Measurements from ENCODE around the gene CFAP47.
"Not testable (repeated sequence)": the region's sequence is repeated elsewhere in the genome, so short reads cannot be mapped to it uniquely, and the experiment has no call there.

CFAP47 gene

DNA sequence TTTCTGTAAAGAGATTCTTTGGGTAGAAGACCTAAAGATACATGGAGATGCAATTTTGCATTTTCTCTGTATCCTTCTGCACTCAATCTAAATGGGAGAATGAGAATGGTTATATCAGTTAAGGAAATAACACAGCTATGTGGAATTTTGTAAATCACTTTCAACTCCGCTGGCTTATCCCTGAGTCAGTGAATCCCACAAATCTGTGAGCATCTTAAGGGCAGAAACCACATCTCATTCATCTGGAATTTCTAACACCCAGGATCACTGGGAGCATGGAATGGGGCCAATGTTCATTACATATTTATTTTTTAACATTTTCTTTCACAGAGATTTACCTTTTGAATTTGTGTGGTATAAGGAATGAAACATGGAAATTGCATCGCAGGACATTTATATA, 167.8 kb downstream of the CFAP47 start:
- H3K4me2 ChIP-seq (ENCODE audit: low read length): no peak overlapping the region
- 100% methylated on average over 1 of the region's 2 CpGs for WGBS (ENCODE audit: extremely low coverage, insufficient coverage, low lambda C conversion rate)
- H2BK120ac ChIP-seq (ENCODE audit: low read depth, low read length): no peak overlapping the region
- no peak overlapping the region for H2BK15ac ChIP-seq (replicated peaks; ENCODE audit: low read depth)
- no peaks in the 10 kb centered on the region for H3K79me1 ChIP-seq (ENCODE audit: low read length)
- no peaks in the 10 kb centered on the region for H3K36me3 ChIP-seq (ENCODE audit: control insufficient read depth, insufficient read depth, low read length)
- no peak overlapping the region for H2AK5ac ChIP-seq (ENCODE audit: low read length)
- H2BK5ac ChIP-seq (ENCODE audit: low read length): no peak overlapping the region
- H3K4me3 ChIP-seq (ENCODE audit: low read length): no peak overlapping the region
- peak; percentile 50 for DNase-seq
- no peak overlapping the region for H3K27ac ChIP-seq (ENCODE audit: low read depth, low read length)
- H3K56ac ChIP-seq (ENCODE audit: low read length): no peak overlapping the region
- no peaks in the 10 kb centered on the region for H3K27me3 ChIP-seq (ENCODE audit: insufficient read depth, low read length, poor library complexity)
- H3K23ac ChIP-seq (ENCODE audit: low read length): no peak overlapping the region
- no peak overlapping the region for H3K4ac ChIP-seq (ENCODE audit: low read depth, low read length)
- H3K18ac ChIP-seq (ENCODE audit: low read length): no peak overlapping the region
- no peaks in the 10 kb centered on the region for H3K79me2 ChIP-seq (ENCODE audit: control insufficient read depth, insufficient read depth, low read length)
- H3K9ac ChIP-seq (ENCODE audit: low read length): no peak overlapping the region
- H4K8ac ChIP-seq (ENCODE audit: low read depth, low read length): no peak overlapping the region
- H3K4me1 ChIP-seq (ENCODE audit: control insufficient read depth, low read depth, low read length): no peaks in the 10 kb centered on the region
- H4K5ac ChIP-seq (ENCODE audit: low read length): no peak overlapping the region

DNA sequence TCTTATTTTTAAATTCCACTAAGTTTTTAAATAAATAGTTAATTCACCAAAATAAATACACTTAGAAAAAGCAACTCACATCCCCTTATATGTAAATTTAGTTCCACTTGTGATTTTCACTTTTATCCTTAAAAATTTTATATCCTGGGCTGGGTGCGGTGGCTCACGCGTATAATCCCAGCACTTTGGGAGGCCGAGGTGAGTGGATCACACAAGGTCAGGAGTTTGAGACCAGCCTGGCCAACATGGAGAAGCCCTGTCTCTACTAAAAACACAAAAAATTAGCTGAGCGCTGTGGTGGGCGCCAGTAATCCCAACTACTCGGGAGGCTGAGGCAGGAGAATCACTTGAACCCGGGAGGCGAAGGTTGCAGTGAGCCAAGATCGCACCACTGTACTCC, 169.4 kb downstream of the CFAP47 start:
- not testable (repeated sequence) for H2BK120ac ChIP-seq (ENCODE audit: low read depth, low read length); H3K36me3 ChIP-seq (ENCODE audit: control insufficient read depth, insufficient read depth, low read length); H3K56ac ChIP-seq (ENCODE audit: low read length); H2BK15ac ChIP-seq (replicated peaks; ENCODE audit: low read depth); H3K27ac ChIP-seq (ENCODE audit: low read depth, low read length); H3K27me3 ChIP-seq (ENCODE audit: insufficient read depth, low read length, poor library complexity); H3K79me2 ChIP-seq (ENCODE audit: control insufficient read depth, insufficient read depth, low read length); H3K4me2 ChIP-seq (ENCODE audit: low read length); H3K9ac ChIP-seq (ENCODE audit: low read length); H2BK5ac ChIP-seq (ENCODE audit: low read length); H3K4ac ChIP-seq (ENCODE audit: low read depth, low read length); H4K8ac ChIP-seq (ENCODE audit: low read depth, low read length); H3K79me1 ChIP-seq (ENCODE audit: low read length); H3K23ac ChIP-seq (ENCODE audit: low read length); H3K4me1 ChIP-seq (ENCODE audit: control insufficient read depth, low read depth, low read length); H4K5ac ChIP-seq (ENCODE audit: low read length); H2AK5ac ChIP-seq (ENCODE audit: low read length); H3K4me3 ChIP-seq (ENCODE audit: low read length); H3K18ac ChIP-seq (ENCODE audit: low read length); DNase-seq
- WGBS (ENCODE audit: extremely low coverage, insufficient coverage, low lambda C conversion rate): no CpG with 5 or more reads among the region's 10 CpGs

DNA sequence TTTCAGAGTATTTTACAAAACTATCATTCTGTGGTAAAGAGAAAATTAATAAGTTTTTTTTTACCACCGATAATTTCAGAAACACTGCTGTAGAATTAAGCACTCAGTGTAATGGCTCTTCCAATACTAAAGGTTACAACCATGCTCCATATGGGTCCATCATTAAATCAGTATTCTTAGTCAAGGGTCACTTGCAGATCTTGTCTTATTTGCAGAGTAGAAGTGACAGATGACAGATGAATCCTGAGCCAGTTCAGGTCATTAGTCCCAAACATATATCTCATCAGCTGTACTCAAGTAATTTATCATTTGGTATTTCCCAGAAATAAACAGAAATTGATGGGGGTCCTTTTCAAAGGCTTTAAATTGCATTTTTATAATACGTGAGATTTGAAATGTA, 182.9 kb downstream of the CFAP47 start:
- WGBS (ENCODE audit: extremely low coverage, insufficient coverage, low lambda C conversion rate): no CpG with 5 or more reads among the region's 2 CpGs

DNA sequence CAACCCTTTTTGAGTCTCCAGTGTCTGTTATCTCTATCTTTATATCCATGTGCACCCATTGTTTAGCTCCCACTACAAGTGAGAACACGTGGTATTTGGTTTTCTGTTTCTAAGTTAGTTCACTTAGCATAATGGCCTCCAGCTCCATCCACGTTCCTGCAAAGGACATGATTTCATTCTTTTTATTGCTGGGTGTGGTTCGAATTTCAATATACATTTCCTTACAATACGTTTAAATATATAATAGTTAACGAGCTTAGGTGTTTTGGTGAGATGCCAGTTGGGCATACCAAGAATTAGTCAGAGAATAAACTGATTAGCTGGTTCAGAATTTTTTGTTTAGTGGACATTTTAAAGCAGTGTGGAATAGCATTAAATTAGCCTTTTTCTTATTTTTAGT, 196.7 kb downstream of the CFAP47 start:
- Histone ChIP-seq H3K9ac (ENCODE audit: low read length) (no peak overlapping the region), H3K27ac (ENCODE audit: low read depth, low read length) (no peak overlapping the region), H3K27me3 (ENCODE audit: insufficient read depth, low read length, poor library complexity) (no peaks in the 10 kb centered on the region), H2AK5ac (ENCODE audit: low read length) (no peak overlapping the region), H4K8ac (ENCODE audit: low read depth, low read length) (no peak overlapping the region), H3K23ac (ENCODE audit: low read length) (no peak overlapping the region), H3K36me3 (ENCODE audit: control insufficient read depth, insufficient read depth, low read length) (no peaks in the 10 kb centered on the region), H3K4ac (ENCODE audit: low read depth, low read length) (no peak overlapping the region), H3K4me3 (ENCODE audit: low read length) (no peak overlapping the region), H3K4me2 (ENCODE audit: low read length) (no peak overlapping the region), H4K5ac (ENCODE audit: low read length) (no peak overlapping the region), H3K4me1 (ENCODE audit: control insufficient read depth, low read depth, low read length) (no peaks in the 10 kb centered on the region), H2BK5ac (ENCODE audit: low read length) (no peak overlapping the region), H2BK15ac (replicated peaks; ENCODE audit: low read depth) (no peak overlapping the region), H3K79me2 (ENCODE audit: control insufficient read depth, insufficient read depth, low read length) (no peaks in the 10 kb centered on the region), H3K18ac (ENCODE audit: low read length) (no peak overlapping the region), H2BK120ac (ENCODE audit: low read depth, low read length) (no peak overlapping the region), H3K79me1 (ENCODE audit: low read length) (no peaks in the 10 kb centered on the region), H3K56ac (ENCODE audit: low read length) (no peak overlapping the region)
- no peak for DNase-seq
- no CpG with 5 or more reads among the region's 5 CpGs for WGBS (ENCODE audit: extremely low coverage, insufficient coverage, low lambda C conversion rate)

More for the DNA sequence above, 182.9 kb downstream of the CFAP47 start:
- Histone ChIP-seq H3K79me2 (ENCODE audit: control insufficient read depth, insufficient read depth, low read length) (no peaks in the 10 kb centered on the region), H2AK5ac (ENCODE audit: low read length) (no peak overlapping the region), H3K4me3 (ENCODE audit: low read length) (no peak overlapping the region), H3K4ac (ENCODE audit: low read depth, low read length) (no peak overlapping the region), H3K36me3 (ENCODE audit: control insufficient read depth, insufficient read depth, low read length) (no peaks in the 10 kb centered on the region), H3K9ac (ENCODE audit: low read length) (no peak overlapping the region), H4K8ac (ENCODE audit: low read depth, low read length) (no peak overlapping the region), H3K18ac (ENCODE audit: low read length) (no peak overlapping the region), H3K27me3 (ENCODE audit: insufficient read depth, low read length, poor library complexity) (no peaks in the 10 kb centered on the region), H3K27ac (ENCODE audit: low read depth, low read length) (no peak overlapping the region), H4K5ac (ENCODE audit: low read length) (no peak overlapping the region), H2BK5ac (ENCODE audit: low read length) (no peak overlapping the region), H3K56ac (ENCODE audit: low read length) (no peak overlapping the region), H2BK15ac (replicated peaks; ENCODE audit: low read depth) (no peak overlapping the region), H3K79me1 (ENCODE audit: low read length) (no peaks in the 10 kb centered on the region), H3K23ac (ENCODE audit: low read length) (no peak overlapping the region), H3K4me2 (ENCODE audit: low read length) (no peak overlapping the region), H3K4me1 (ENCODE audit: control insufficient read depth, low read depth, low read length) (no peaks in the 10 kb centered on the region), H2BK120ac (ENCODE audit: low read depth, low read length) (no peak overlapping the region)
- DNase-seq: no peak

DNA sequence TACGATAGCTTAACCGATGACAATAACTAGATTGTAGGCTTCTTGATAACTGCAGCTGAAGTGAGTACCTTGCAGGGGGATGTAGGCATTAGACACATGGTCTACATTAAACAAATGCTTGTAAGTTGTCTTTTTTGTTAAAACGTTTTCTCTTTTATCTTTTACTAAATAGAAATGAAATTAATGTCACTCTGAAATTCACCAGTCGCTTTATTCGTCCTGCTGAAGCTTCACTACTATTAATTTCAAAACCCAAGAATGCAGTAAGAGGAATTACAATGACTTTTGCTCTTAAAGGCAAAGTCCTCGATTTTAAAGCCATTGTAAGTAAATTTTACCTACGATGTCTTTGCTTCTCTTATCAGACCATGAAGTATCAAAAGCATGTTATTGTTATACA, 239.7 kb downstream of the CFAP47 start:
- WGBS (ENCODE audit: extremely low coverage, insufficient coverage, low lambda C conversion rate): no CpG with 5 or more reads among the region's 7 CpGs

DNA sequence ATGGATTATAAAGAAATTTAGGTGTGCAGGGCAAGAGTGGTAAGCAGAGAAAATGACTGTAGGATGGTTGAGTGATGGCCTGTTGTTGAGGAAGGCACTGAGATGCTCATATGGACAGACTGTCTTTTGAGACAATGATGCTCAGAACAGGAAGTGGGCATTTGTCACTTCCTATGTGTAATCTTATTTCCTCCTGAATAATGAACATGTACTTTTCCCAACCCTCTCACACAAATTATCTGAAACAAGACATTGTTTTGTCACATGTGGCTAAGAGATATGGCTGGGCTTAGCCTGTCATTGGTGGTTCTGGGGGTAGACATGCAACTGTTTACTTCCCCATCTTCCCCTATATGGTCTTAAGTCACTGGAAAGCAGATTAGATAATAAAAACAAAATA, 240.5 kb downstream of the CFAP47 start:
- Histone ChIP-seq H2AK5ac (ENCODE audit: low read length) (no peak overlapping the region), H3K4ac (ENCODE audit: low read depth, low read length) (no peak overlapping the region), H3K56ac (ENCODE audit: low read length) (no peak overlapping the region), H2BK5ac (ENCODE audit: low read length) (no peak overlapping the region), H4K5ac (ENCODE audit: low read length) (no peak overlapping the region), H3K79me1 (ENCODE audit: low read length) (no peaks in the 10 kb centered on the region), H4K8ac (ENCODE audit: low read depth, low read length) (no peak overlapping the region), H2BK15ac (replicated peaks; ENCODE audit: low read depth) (no peak overlapping the region), H3K4me1 (ENCODE audit: control insufficient read depth, low read depth, low read length) (no peaks in the 10 kb centered on the region), H3K4me3 (ENCODE audit: low read length) (no peak overlapping the region), H3K23ac (ENCODE audit: low read length) (no peak overlapping the region), H3K79me2 (ENCODE audit: control insufficient read depth, insufficient read depth, low read length) (no peaks in the 10 kb centered on the region), H3K36me3 (ENCODE audit: control insufficient read depth, insufficient read depth, low read length) (no peaks in the 10 kb centered on the region), H3K4me2 (ENCODE audit: low read length) (no peak overlapping the region), H3K18ac (ENCODE audit: low read length) (no peak overlapping the region), H2BK120ac (ENCODE audit: low read depth, low read length) (no peak overlapping the region), H3K27me3 (ENCODE audit: insufficient read depth, low read length, poor library complexity) (no peaks in the 10 kb centered on the region), H3K27ac (ENCODE audit: low read depth, low read length) (no peak overlapping the region), H3K9ac (ENCODE audit: low read length) (no peak overlapping the region)
- DNase-seq: no peak

More for the DNA sequence above, 239.7 kb downstream of the CFAP47 start:
- Histone ChIP-seq H3K27me3 (ENCODE audit: insufficient read depth, low read length, poor library complexity) (no peaks in the 10 kb centered on the region), H3K18ac (ENCODE audit: low read length) (no peak overlapping the region), H3K4me2 (ENCODE audit: low read length) (no peak overlapping the region), H4K5ac (ENCODE audit: low read length) (no peak overlapping the region), H3K79me2 (ENCODE audit: control insufficient read depth, insufficient read depth, low read length) (no peaks in the 10 kb centered on the region), H3K79me1 (ENCODE audit: low read length) (no peaks in the 10 kb centered on the region), H2AK5ac (ENCODE audit: low read length) (no peak overlapping the region), H3K4me1 (ENCODE audit: control insufficient read depth, low read depth, low read length) (no peaks in the 10 kb centered on the region), H3K23ac (ENCODE audit: low read length) (no peak overlapping the region), H2BK120ac (ENCODE audit: low read depth, low read length) (no peak overlapping the region), H3K9ac (ENCODE audit: low read length) (no peak overlapping the region), H3K4me3 (ENCODE audit: low read length) (no peak overlapping the region), H3K4ac (ENCODE audit: low read depth, low read length) (no peak overlapping the region), H2BK5ac (ENCODE audit: low read length) (no peak overlapping the region), H3K36me3 (ENCODE audit: control insufficient read depth, insufficient read depth, low read length) (no peaks in the 10 kb centered on the region), H3K56ac (ENCODE audit: low read length) (no peak overlapping the region), H3K27ac (ENCODE audit: low read depth, low read length) (no peak overlapping the region), H4K8ac (ENCODE audit: low read depth, low read length) (no peak overlapping the region), H2BK15ac (replicated peaks; ENCODE audit: low read depth) (no peak overlapping the region)
- DNase-seq: no peak
